ENCODE data around the gene WFIKKN1. TPM values are rescaled to one million over a fixed set of nuclear protein-coding genes. Genes with fewer than 3 reads are reported as not detected.

The WFIKKN1 gene
- total RNA-seq, 2 experiments from 2014 or later = 0.25 TPM; not detected in 1

- Mint-ChIP-seq H3K4me1 (ENCODE audit: low read depth) (peaks cover 12% of the 10 kb centered on the region), H3K36me3 (ENCODE audit: low read depth) (peaks cover 10% of the 10 kb centered on the region), H3K9me3 (no peaks in the 10 kb centered on the region), H3K4me3 (no peak overlapping the region), H3K27ac (no peak overlapping the region), H3K27me3 (peaks cover 4% of the 10 kb centered on the region)
- ChIA-PET POLR2A (interaction anchor here (1.2 to 1.7 kb wide), 3 partner anchors 9 to 35 kb away, joined by 4 to 6 read pairs (median 5); partner anchors contain the start of genes METTL26 and STUB1), CTCF (no interaction called here)
- intact Hi-C loops (cut with micrococcal nuclease) = no loop called here
- TF ChIP-seq, protein P1, sequence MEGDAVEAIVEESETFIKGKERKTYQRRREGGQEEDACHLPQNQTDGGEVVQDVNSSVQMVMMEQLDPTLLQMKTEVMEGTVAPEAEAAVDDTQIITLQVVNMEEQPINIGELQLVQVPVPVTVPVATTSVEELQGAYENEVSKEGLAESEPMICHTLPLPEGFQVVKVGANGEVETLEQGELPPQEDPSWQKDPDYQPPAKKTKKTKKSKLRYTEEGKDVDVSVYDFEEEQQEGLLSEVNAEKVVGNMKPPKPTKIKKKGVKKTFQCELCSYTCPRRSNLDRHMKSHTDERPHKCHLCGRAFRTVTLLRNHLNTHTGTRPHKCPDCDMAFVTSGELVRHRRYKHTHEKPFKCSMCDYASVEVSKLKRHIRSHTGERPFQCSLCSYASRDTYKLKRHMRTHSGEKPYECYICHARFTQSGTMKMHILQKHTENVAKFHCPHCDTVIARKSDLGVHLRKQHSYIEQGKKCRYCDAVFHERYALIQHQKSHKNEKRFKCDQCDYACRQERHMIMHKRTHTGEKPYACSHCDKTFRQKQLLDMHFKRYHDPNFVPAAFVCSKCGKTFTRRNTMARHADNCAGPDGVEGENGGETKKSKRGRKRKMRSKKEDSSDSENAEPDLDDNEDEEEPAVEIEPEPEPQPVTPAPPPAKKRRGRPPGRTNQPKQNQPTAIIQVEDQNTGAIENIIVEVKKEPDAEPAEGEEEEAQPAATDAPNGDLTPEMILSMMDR (IDR thresholded peaks at IDR 0.05) = no peak
- DNase-seq (no peak), ATAC-seq (no peak)
Observed at GRCh38 chr16:671353-672131, 40.8 kb downstream of the WFIKKN1 start.

DNA sequence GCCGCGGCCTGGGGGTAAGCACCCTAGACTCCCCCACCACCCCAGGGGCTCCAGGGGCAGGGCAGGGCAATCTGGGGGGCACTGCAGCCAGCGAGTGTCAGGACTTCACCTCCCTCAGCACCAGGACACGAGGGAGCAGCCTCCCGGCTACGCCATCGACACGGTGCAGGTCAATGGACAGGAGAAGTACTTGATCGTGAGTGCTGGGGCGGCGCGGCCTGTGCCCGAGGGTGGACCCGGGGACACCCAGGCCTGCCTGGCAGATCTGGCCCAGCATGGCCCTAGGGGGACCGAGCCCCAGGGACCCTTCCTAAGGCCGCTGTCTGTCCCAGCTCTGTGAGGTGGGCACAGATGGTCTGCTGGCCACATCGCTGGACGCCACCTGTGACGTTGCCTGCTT is 41.6 kb downstream of the WFIKKN1 start:
- Mint-ChIP-seq H3K4me3 (no peak overlapping the region), H3K4me1 (ENCODE audit: low read depth) (peaks cover 11% of the 10 kb centered on the region), H3K9me3 (no peaks in the 10 kb centered on the region), H3K27me3 (peaks cover 7% of the 10 kb centered on the region), H3K36me3 (ENCODE audit: low read depth) (peaks cover 10% of the 10 kb centered on the region), H3K27ac (no peak overlapping the region)
- TF ChIP-seq, protein P1 (IDR thresholded peaks at IDR 0.05) = no peak
- ATAC-seq = no peak
- POLR2A ChIA-PET = interaction anchor here (1.2 kb wide), 1 partner anchor 21 kb away, joined by 4 read pairs; no protein-coding TSS in a partner anchor
- DNase-seq = no peak
- intact Hi-C loops (cut with micrococcal nuclease) = no loop called here
- CTCF ChIA-PET = no interaction called here

GRCh38 chr16:672851-673250 is 42.1 kb downstream of the WFIKKN1 start:
- ATAC-seq = no peak
- Mint-ChIP-seq H3K4me3 (no peak overlapping the region), H3K27ac (no peak overlapping the region), H3K4me1 (ENCODE audit: low read depth) (peaks cover 7% of the 10 kb centered on the region), H3K36me3 (ENCODE audit: low read depth) (peaks cover 10% of the 10 kb centered on the region), H3K9me3 (no peaks in the 10 kb centered on the region), H3K27me3 (peaks cover 7% of the 10 kb centered on the region)
- intact Hi-C loops (cut with micrococcal nuclease) = no loop called here
- DNase-seq = no peak
- TF ChIP-seq, protein P1 (IDR thresholded peaks at IDR 0.05) = no peak
- POLR2A ChIA-PET = interaction anchor here (0.8 kb wide), 1 partner anchor 8 kb away, joined by 5 read pairs; no protein-coding TSS in a partner anchor
- CTCF ChIA-PET = no interaction called here

DNA sequence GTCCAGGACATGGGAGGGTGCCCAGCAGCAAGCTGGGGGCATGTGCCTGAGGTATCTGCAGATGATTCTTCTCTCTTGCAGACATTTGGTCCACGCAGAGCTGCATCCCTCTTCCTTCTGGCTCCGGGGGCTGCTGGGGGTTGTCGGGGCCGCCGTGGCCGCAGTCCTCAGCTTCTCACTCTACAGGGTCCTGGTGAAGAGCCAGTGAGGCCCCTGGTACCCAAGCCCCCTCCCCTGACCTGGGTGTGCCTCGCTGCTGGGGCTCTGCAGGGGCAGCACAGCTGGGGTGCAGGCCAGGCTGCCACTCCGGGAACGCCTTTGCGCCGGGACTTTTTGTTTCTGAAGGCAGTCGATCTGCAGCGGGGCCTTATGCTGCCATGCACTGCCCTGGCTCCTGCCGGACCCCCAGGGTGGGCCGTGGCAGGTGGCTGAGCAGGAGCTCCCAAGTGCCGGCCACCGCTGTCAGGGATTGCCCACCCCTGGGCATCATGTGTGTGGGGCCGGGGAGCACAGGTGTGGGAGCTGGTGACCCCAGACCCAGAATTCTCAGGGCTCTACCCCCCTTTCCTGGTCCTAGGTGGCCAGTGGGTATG is 42.7 kb downstream of the WFIKKN1 start:
- ATAC-seq = no peak
- Mint-ChIP-seq H3K4me1 (ENCODE audit: low read depth) (peaks cover 7% of the 10 kb centered on the region), H3K4me3 (no peak overlapping the region), H3K27me3 (peaks cover 7% of the 10 kb centered on the region), H3K27ac (no peak overlapping the region), H3K9me3 (no peaks in the 10 kb centered on the region), H3K36me3 (ENCODE audit: low read depth) (peaks cover 10% of the 10 kb centered on the region)
- POLR2A ChIA-PET = interaction anchor here (0.8 to 1.5 kb wide), 2 partner anchors 9 to 16 kb away, joined by 3 to 5 read pairs; partner anchors contain the start of gene WDR24
- TF ChIP-seq, protein P1 (IDR thresholded peaks at IDR 0.05) = no peak
- DNase-seq = no peak
- CTCF ChIA-PET = no interaction called here
- intact Hi-C loops (cut with micrococcal nuclease) = no loop called here
